Activated CD4-positive, CD25-positive, alpha-beta regulatory T cell (primary cell): ENCODE measurements around the gene PCDHGB1.
"Not testable (repeated sequence)": the region's sequence is repeated elsewhere in the genome, so short reads cannot be mapped to it uniquely, and the experiment has no call there.

Source experiments
- DNase-seq, 4 experiments: peaks; one replicate each; lab custom pipeline; 2025; lab: John Stamatoyannopoulos, UW

PCDHGB1 gene

GRCh38 chr5:141383345-141383744 is 33.4 kb downstream of the PCDHGB1 start:
- DNase-seq, result no peak

GRCh38 chr5:141384471-141385267 is 34.8 kb downstream of the PCDHGB1 start:
- no peak for DNase-seq

- DNase-seq, result not testable (repeated sequence)
These were observed 37.8 kb downstream of the PCDHGB1 start, which contains the start of gene PCDHGB4 for GRCh38 chr5:141387557-141388311. Gene PCDHGB4 (plus strand): TSS chr5:141387698. CDS start chr5:141387885, 187 bp downstream.

- DNase-seq, result no peak
These were observed 38.8 kb downstream of the PCDHGB1 start for GRCh38 chr5:141388661-141389060.

GRCh38 chr5:141389153-141390042 is 39.5 kb downstream of the PCDHGB1 start:
- DNase-seq, result no peak

GRCh38 chr5:141392429-141393198 is 42.7 kb downstream of the PCDHGB1 start, which contains the start of gene PCDHGA8:
Gene PCDHGA8 (plus strand): TSS chr5:141392633. CDS start chr5:141392814, 181 bp downstream.
- DNase-seq, result no peak

- no peak for DNase-seq
These were observed 43.4 kb downstream of the PCDHGB1 start for GRCh38 chr5:141393267-141393666.

GRCh38 chr5:141394401-141395187 is 44.7 kb downstream of the PCDHGB1 start:
- not testable (repeated sequence) for DNase-seq

GRCh38 chr5:141397756-141398551 is 48.1 kb downstream of the PCDHGB1 start, which contains the start of gene PCDHGB5:
Gene PCDHGB5 (plus strand): TSS chr5:141397947. CDS start chr5:141398128, 181 bp downstream.
- DNase-seq, result not testable (repeated sequence)

GRCh38 chr5:141398608-141399007 is 48.7 kb downstream of the PCDHGB1 start:
- DNase-seq, result no peak

GRCh38 chr5:141399555-141400258 is 49.8 kb downstream of the PCDHGB1 start:
- DNase-seq, result no peak
